ENCODE measurements around the gene GOLGA7B.

GRCh38 chr10:97805096-97805884, 44.4 kb upstream of the GOLGA7B start:
- no peak for TF ChIP-seq REST (IDR thresholded peaks at IDR 0.05; ENCODE audit: insufficient read depth in 1 of 2, low read depth in 2 of 2, low read length in 2 of 2)
- no peak for TF ChIP-seq POLR2AphosphoS5 (IDR thresholded peaks at IDR 0.05; ENCODE audit: low read depth, low read length)
- no peak for TF ChIP-seq TAF1 (IDR thresholded peaks at IDR 0.05; ENCODE audit: borderline replicate concordance, insufficient read depth, low read length)
- TF ChIP-seq SIN3A (IDR thresholded peaks at IDR 0.05; ENCODE audit: borderline replicate concordance, insufficient read depth, low read length), result no peak
